GM18505 (cell line): ENCODE data around the gene RNF26.
"Not testable (repeated sequence)": the region's sequence is repeated elsewhere in the genome, so short reads cannot be mapped to it uniquely, and the experiment has no call there.

Experiments
- ATAC-seq: cut with Tn5 transposase; IDR thresholded peaks from one replicate; pipeline ENCODE4 v1.9.1; 2021; ENCODE audit not compliant: unreplicated experiment
- POLR2A ChIP-seq: IDR thresholded peaks from 4 replicates; pipeline ENCODE4 v1.6.1; 2011; ENCODE audit warnings: borderline replicate concordance; ENCODE audit not compliant: insufficient read depth, insufficient read length; ENCODE audit errors: extremely low read depth

RNF26 gene

GRCh38 chr11:119377112-119377901 is 43.0 kb downstream of the RNF26 start:
- no peak for ATAC-seq
- TF ChIP-seq POLR2A = no peak

- ATAC-seq = no peak
- no peak for TF ChIP-seq POLR2A
Measured at GRCh38 chr11:119377961-119378667, 43.8 kb downstream of the RNF26 start.

DNA sequence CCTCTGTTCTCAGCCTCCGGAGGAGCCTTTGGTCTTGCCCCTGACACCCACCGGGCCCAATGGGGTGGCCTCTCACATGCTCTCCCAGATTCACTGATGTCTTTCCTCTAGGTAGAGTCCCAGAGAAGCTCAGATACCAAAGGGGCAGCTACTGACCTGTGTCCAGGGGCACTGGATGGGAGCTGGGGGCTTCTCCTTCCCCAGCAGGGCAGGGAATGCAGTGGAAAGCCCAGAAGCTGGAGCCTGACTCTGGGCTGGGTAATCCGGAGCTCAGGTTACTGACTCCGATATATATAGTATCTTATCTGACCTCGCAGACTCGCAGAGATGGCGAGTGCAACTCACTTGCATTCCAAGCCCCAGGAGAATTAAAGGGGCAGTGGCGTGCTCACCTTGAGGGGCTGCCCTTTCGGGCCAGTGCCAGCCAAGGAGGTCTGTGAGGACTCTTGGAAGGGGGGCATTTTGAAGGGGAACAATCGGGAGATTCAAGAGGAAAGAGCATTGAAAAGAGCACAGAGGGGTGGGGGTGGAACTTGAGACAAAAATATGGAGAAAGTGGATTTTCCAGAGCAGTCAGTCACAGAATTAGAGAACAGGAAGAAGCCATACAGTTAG is 44.6 kb downstream of the RNF26 start:
- no peak for TF ChIP-seq POLR2A
- ATAC-seq = no peak

- no peak for TF ChIP-seq POLR2A
- no peak for ATAC-seq
Measured at GRCh38 chr11:119380160-119380826, 46.0 kb downstream of the RNF26 start.

DNA sequence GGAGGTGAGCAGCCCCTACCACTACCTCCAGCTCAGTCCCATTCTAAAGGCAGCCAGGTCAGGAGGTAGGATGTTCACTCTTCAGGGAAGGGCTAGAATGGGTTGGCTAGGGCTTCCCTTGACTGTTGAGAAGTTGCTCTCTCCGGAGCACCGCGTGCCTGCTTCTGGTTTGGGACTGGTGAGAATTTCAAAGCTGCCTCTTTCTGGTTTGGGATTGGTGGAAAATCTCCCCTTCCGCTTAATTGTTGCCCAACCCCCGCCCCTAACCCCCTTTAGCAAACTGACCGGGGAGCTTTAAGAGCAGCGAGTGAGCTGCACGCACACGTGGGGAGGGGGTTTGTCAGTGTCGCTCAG is 46.5 kb downstream of the RNF26 start:
- no peak for ATAC-seq
- TF ChIP-seq POLR2A = no peak

DNA sequence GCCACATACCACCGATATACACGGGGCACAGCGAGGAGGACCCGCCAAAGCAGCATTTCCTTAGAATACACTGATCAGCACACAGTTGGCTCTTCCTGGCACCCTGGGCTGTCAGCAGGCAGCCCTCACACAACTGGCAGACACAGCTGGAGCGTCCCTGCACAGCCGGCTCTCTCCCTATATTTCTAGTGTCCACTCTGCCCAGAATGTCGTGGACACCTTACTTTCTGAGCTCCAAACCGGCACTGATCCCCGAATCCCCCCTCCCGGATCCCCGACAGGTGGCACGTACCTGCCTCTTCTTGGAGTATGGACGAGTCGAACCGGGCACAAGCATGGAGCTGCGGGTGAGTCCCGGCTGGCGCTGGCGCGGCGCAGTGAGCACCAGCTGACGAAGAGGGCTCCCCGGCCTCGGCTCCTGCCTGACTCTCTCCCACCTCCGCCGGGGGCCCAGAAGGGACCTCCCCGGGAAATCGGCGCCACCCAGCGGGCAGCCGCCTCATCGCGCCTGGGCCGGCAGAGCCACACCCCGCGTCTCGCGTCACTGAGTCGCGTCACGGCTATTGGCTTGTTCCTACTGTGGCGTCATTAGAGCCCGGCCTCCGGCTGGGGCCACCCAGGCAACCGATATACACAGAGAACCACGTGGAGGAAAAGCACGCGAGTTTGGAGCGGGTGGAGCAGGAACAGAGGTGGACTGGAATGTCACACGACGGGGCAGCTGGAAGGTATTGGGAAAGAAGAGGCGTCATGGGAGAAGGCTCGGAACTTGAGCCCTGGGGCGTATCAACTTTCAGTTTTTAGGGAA is 47.1 kb downstream of the RNF26 start, which contains the start of gene USP2:
TSS of gene USP2 (minus strand) at position 510 of the 808 bp plus-strand sequence. CDS start 8,210 bp downstream, outside the sequence.
- ATAC-seq = peak; percentile 92
- no peak for TF ChIP-seq POLR2A

- no peak for TF ChIP-seq POLR2A
- ATAC-seq = no peak
Measured at GRCh38 chr11:119382101-119382500, 47.8 kb downstream of the RNF26 start.

GRCh38 chr11:119382513-119382912 is 48.2 kb downstream of the RNF26 start:
- ATAC-seq = not testable (repeated sequence)

- no peak for TF ChIP-seq POLR2A
- no peak for ATAC-seq
Measured at GRCh38 chr11:119384332-119384731, 50.0 kb downstream of the RNF26 start.
